Smooth muscle cell (in vitro differentiated cells): ENCODE results near the gene RRP7A. TPM values are rescaled to one million over a fixed set of nuclear protein-coding genes. Genes with fewer than 3 reads are reported as not detected.
A peak's percentile ranks its signal among the peaks of the same experiment; 100 is the strongest.
"Not testable (repeated sequence)": the region's sequence is repeated elsewhere in the genome, so short reads cannot be mapped to it uniquely, and the experiment has no call there.

ENCODE experiments used
- DNase-seq: peaks from one replicate; lab custom pipeline; 2025; ENCODE audit not compliant: unreplicated experiment; lab: John Stamatoyannopoulos, UW
- H2AFZ ChIP-seq: fragments of 200-600 bp; sonication (generic); 2 replicates; pipeline ENCODE4 v1.6.0; 2016; ENCODE audit warnings: antibody characterized with exemption, low read depth, mild to moderate bottlenecking
- H3F3A ChIP-seq: fragments of 200-600 bp; sonication (generic); 2 replicates; pipeline ENCODE4 v1.6.0; 2017; ENCODE audit warnings: antibody characterized with exemption, low read depth
- H3K27ac ChIP-seq: fragments of 200-600 bp; sonication (generic); 2 replicates; pipeline ENCODE4 v1.5.1; 2016; ENCODE audit warnings: low read depth, mild to moderate bottlenecking
- H3K27me3 ChIP-seq: fragments of 200-600 bp; sonication (generic); 2 replicates; pipeline ENCODE4 v1.6.1; 2016; ENCODE audit warnings: low read depth, mild to moderate bottlenecking
- H3K36me3 ChIP-seq: fragments of 200-600 bp; sonication (generic); 2 replicates; pipeline ENCODE4 v1.5.1; 2016; ENCODE audit warnings: low read depth
- H3K4me1 ChIP-seq: fragments of 200-600 bp; sonication (generic); 2 replicates; pipeline ENCODE4 v1.5.1; 2016; ENCODE audit warnings: low read depth
- H3K4me2 ChIP-seq: fragments of 200-600 bp; sonication (generic); 2 replicates; pipeline ENCODE4 v1.6.0; 2016; ENCODE audit warnings: mild to moderate bottlenecking
- H3K4me3 ChIP-seq: fragments of 200-600 bp; sonication (generic); 2 replicates; pipeline ENCODE4 v1.5.1; 2016; ENCODE audit warnings: mild to moderate bottlenecking
- H3K79me2 ChIP-seq: fragments of 200-600 bp; sonication (generic); 2 replicates; pipeline ENCODE4 v1.6.0; 2016; ENCODE audit warnings: low read depth, mild to moderate bottlenecking
- H3K9ac ChIP-seq: fragments of 200-600 bp; sonication (generic); 2 replicates; pipeline ENCODE4 v1.6.0; 2016; ENCODE audit warnings: low read depth
- H3K9me3 ChIP-seq: fragments of 200-600 bp; sonication (generic); replicated peaks from 2 replicates; pipeline ENCODE4 v1.5.1; 2016; ENCODE audit warnings: low read depth
- H4K20me1 ChIP-seq: fragments of 200-600 bp; sonication (generic); 2 replicates; pipeline ENCODE4 v1.6.0; 2016; ENCODE audit warnings: low read depth
- CTCF ChIP-seq: fragments of 200-600 bp; sonication (generic); IDR thresholded peaks from 2 replicates; pipeline ENCODE4 v1.5.1; 2017; ENCODE audit warnings: borderline replicate concordance, mild to moderate bottlenecking, antibody characterized with exemption; ENCODE audit not compliant: insufficient read depth, poor library complexity, severe bottlenecking
- WGBS: methylation state at CpG from one replicate; pipeline ENCODE4 v1.1.7; 2016; ENCODE audit warnings: low lambda C conversion rate; 5-methylcytosine and 5-hydroxymethylcytosine counted together
- polyA plus RNA-seq: library from polyadenylated mRNA; unstranded; fragments of >200 nt; fragmentation: Nextera tagmentation; extraction: Ambion mirVana; gene quantifications from 2 replicates; pipeline ENCODE4 v1.2.1, GENCODE V29; 2016
- total RNA-seq: library from RNA; depleted of rRNA; stranded (reverse); fragments of >200 nt; gene quantifications from 2 replicates; pipeline ENCODE4 v1.2.3, GENCODE V29; 2014

Gene RRP7A
- total and polyA plus RNA-seq, 2 experiments from 2014 or later = 24.5 to 64.2 TPM

GRCh38 chr22:42484506-42484905 lies 35.1 kb downstream of the RRP7A start:
- H4K20me1 ChIP-seq = no peaks in the 10 kb centered on the region

DNA sequence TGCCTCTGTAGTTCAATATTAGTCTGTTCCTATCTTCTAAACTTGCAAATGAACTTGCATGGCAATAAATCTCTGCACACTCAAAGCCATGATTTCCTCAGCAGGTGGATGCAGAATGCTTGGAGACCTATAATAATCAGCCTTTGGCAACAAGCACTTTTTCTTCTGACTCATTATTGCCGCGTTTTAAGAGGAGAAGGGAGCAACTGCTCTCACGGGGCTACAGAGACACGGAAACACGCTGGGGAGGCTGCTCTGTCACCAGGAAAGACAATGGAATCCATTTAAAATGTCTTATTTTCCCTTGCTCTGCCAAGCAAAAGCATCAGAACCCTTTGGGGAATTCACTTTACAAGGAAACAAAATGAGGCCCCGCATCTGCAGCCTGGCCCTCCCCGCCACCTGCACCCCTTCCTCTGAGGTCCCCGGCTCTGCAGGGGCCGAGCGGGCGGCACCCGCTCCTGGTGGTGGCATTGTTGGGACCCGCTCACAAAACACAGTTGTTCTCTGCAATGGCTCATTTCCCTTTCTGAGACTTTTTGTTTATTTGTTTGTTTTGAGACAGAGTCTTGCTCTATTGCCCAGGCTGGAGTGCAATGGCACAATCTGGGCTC lies 35.9 kb downstream of the RRP7A start:
- WGBS = 79% methylated on average over 2 of the region's 13 CpGs
- H3K79me2 ChIP-seq, H3K36me3 ChIP-seq, H3K4me2 ChIP-seq, H3K27me3 ChIP-seq, H3F3A ChIP-seq, H3K9ac ChIP-seq, H3K9me3 ChIP-seq, H3K4me3 ChIP-seq, H2AFZ ChIP-seq, H4K20me1 ChIP-seq, H3K27ac ChIP-seq, H3K4me1 ChIP-seq, DNase-seq: not testable (repeated sequence)

More at GRCh38 chr22:42484506-42484905, 35.1 kb downstream of the RRP7A start:
- Histone ChIP-seq H3F3A (no peaks in the 10 kb centered on the region), H3K27me3 (no peaks in the 10 kb centered on the region), H3K79me2 (no peaks in the 10 kb centered on the region), H3K36me3 (no peaks in the 10 kb centered on the region), H3K9me3 (no peaks in the 10 kb centered on the region), H3K9ac (no peak overlapping the region), H3K4me2 (no peak overlapping the region), H3K4me1 (no peaks in the 10 kb centered on the region), H3K4me3 (no peak overlapping the region), H2AFZ (no peak overlapping the region), H3K27ac (no peak overlapping the region)
- no peak for TF ChIP-seq CTCF
- whole genome bisulfite sequencing = 84% methylated on average over 6 of the region's 6 CpGs
- DNase-seq = no peak

GRCh38 chr22:42475122-42475521 lies 44.5 kb downstream of the RRP7A start:
- no peaks in the 10 kb centered on the region for H3F3A ChIP-seq
- no peaks in the 10 kb centered on the region for H3K9me3 ChIP-seq
- H4K20me1 ChIP-seq = no peaks in the 10 kb centered on the region
- 84% methylated on average over 2 of the region's 2 CpGs for WGBS
- H3K4me1 ChIP-seq = no peaks in the 10 kb centered on the region
- H3K27ac ChIP-seq = no peak overlapping the region
- H3K79me2 ChIP-seq = no peaks in the 10 kb centered on the region
- no peaks in the 10 kb centered on the region for H3K36me3 ChIP-seq
- no peak overlapping the region for H3K4me2 ChIP-seq
- no peak overlapping the region for H3K4me3 ChIP-seq
- TF ChIP-seq CTCF = no peak
- no peak overlapping the region for H3K9ac ChIP-seq
- DNase-seq = no peak
- no peak overlapping the region for H2AFZ ChIP-seq
- no peaks in the 10 kb centered on the region for H3K27me3 ChIP-seq

DNA sequence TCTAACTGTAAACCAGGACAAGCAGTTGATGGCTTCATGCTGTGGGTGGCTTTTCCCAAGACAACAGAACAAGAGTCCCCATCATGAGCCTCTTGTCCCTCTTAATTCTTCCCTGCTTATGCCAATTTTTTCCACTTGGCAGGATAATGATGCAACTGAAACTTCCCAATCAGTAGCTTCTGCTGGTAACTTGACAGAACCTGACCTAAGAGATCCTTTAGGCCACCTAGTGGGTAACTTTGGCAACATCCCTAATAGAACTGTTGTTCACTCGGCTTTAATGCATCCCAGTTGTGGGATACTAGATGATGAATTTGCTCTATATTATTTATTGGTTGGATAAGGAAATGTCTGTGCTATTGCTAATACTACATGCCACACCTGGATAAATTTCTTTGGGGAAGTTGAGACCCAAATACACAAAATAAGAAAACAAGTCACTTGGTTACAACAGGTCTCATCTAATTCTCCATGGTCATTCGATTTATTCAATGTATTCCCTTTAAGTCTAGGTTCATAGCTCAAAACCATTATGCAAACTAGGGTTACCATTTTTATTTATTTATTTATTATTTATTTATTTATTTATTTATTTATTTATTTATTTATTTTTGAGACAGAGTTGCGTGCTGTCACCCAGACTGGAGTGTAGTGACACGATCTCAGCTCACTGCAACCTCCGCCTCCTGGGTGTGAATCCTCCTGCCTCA lies 46.0 kb downstream of the RRP7A start:
- Histone ChIP-seq H3K4me2 (no peak overlapping the region), H3F3A (no peaks in the 10 kb centered on the region), H2AFZ (no peak overlapping the region), H3K27me3 (peaks cover 4% of the 10 kb centered on the region), H3K4me1 (no peaks in the 10 kb centered on the region), H3K27ac (no peak overlapping the region), H3K36me3 (no peaks in the 10 kb centered on the region), H3K9me3 (no peaks in the 10 kb centered on the region), H3K9ac (no peak overlapping the region), H3K79me2 (no peaks in the 10 kb centered on the region), H3K4me3 (no peak overlapping the region), H4K20me1 (no peaks in the 10 kb centered on the region)
- WGBS = 76% methylated on average over 5 of the region's 5 CpGs
- peak; percentile 59 for TF ChIP-seq CTCF
- DNase-seq = no peak
